HepG2 (cell line): Measurements from ENCODE around the gene DCC. TPM values are rescaled to one million over a fixed set of nuclear protein-coding genes. Genes with fewer than 3 reads are reported as not detected.

Source experiments
- ATAC-seq: fragments of 200-7000 bp; cut with Tn5 transposase; 3 replicates; pipeline ENCODE4 v1.9.1; 2020; ENCODE audit warnings: mild to moderate bottlenecking, moderate library complexity
- BruUV-seq: library from RNA; stranded (reverse); fragments of 400-500 nt; replicated peaks from 2 replicates; lab custom pipeline; 2021; lab: Mats Ljungman, UMichigan
- CTCF ChIA-PET: fragments of 300-600 bp; formaldehyde crosslinking; extraction: SDS; loops from one replicate; lab custom pipeline; 2021; ENCODE audit warnings: low total read pairs, inconsistent platforms, low intra/inter-chr PET ratio; lab: Yijun Ruan, JAX
- POLR2A ChIA-PET: fragments of 350-600 bp; sonication (Branson Sonifier 250); formaldehyde crosslinking; loops from one replicate; lab custom pipeline; 2020; ENCODE audit warnings: antibody characterized with exemption, inconsistent platforms; lab: Yijun Ruan, JAX
- DNase-seq: peaks from one replicate; pipeline ENCODE4 v3.0.0-alpha.2; 2015; ENCODE audit warnings: low spot score
- FAIRE-seq: peaks from 3 replicates; lab custom pipeline; 2011; peaks lifted over from hg19 to GRCh38; lab: Jason Lieb, UNC
- H2AFZ ChIP-seq: one replicate; pipeline ENCODE4 v1.6.1; 2011; ENCODE audit warnings: low read length, inconsistent platforms
- H3K27ac ChIP-seq: fragments of 300-600 bp; 3 replicates; pipeline ENCODE4 v1.8.0; 2011; ENCODE audit warnings: mixed run types, mild to moderate bottlenecking, mixed read lengths, low read length, inconsistent platforms; ENCODE audit not compliant: insufficient read depth; ENCODE audit errors: extremely low read length
- H3K27me3 ChIP-seq, 2 experiments: fragments of 200-600 bp in 1 of 2; 2 replicates in 1 of 2; 3 replicates in 1 of 2; pipeline versions ENCODE4 v1.6.0 to v1.8.0; 2011; ENCODE audit warnings: low read length in 2 of 2, mild to moderate bottlenecking in 2 of 2, moderate library complexity in 2 of 2, inconsistent platforms in 1 of 2; ENCODE audit not compliant: insufficient read depth in 2 of 2, control insufficient read depth in 1 of 2
- H3K36me3 ChIP-seq, 2 experiments: fragments of 200-600 bp in 1 of 2; replicated peaks in 1 of 2; 2 replicates in 1 of 2; 3 replicates in 1 of 2; pipeline versions ENCODE4 v1.5.1 to v1.8.0; 2011; ENCODE audit warnings: low read length in 2 of 2, inconsistent platforms in 1 of 2; ENCODE audit not compliant: insufficient read depth in 2 of 2, control insufficient read depth in 1 of 2
- H3K4me1 ChIP-seq: 2 replicates; pipeline ENCODE4 v1.5.1; 2012; ENCODE audit warnings: low read length, inconsistent platforms; ENCODE audit not compliant: insufficient read depth
- H3K4me2 ChIP-seq: 2 replicates; pipeline ENCODE4 v1.6.0; 2011; ENCODE audit warnings: low read depth, low read length, inconsistent platforms
- H3K4me3 ChIP-seq, 3 experiments: fragments of 200-600 bp in 1 of 3; sonication (generic), shearing (Covaris generic) in 1 of 3; replicated peaks in 1 of 3; 2 replicates each; pipeline ENCODE4 v1.5.1; 2011 to 2016; ENCODE audit warnings: low read length in 3 of 3, inconsistent platforms in 2 of 3, low read depth in 2 of 3, mild to moderate bottlenecking in 2 of 3, control low read depth in 1 of 3, mixed read lengths in 1 of 3; ENCODE audit not compliant: insufficient read depth in 1 of 3
- H3K79me2 ChIP-seq: one replicate; pipeline ENCODE4 v1.6.1; 2011; ENCODE audit warnings: low read length, inconsistent platforms; ENCODE audit not compliant: insufficient read depth
- H3K9ac ChIP-seq: 2 replicates; pipeline ENCODE4 v1.6.0; 2011; ENCODE audit warnings: mild to moderate bottlenecking, low read depth, low read length, inconsistent platforms; ENCODE audit not compliant: insufficient read depth
- H3K9me3 ChIP-seq: 2 replicates; pipeline ENCODE4 v1.5.1; 2012; ENCODE audit warnings: mild to moderate bottlenecking, low read length
- H4K20me1 ChIP-seq: 2 replicates; pipeline ENCODE4 v1.6.0; 2011; ENCODE audit warnings: inconsistent platforms, mild to moderate bottlenecking, low read length, moderate library complexity; ENCODE audit not compliant: insufficient read depth
- BCL6 ChIP-seq: IDR thresholded peaks from 2 replicates; pipeline ENCODE4 v1.6.1; 2016; ENCODE audit warnings: missing genetic modification reagents, missing compliant biosample characterization
- CCAR2 ChIP-seq: fragments of 200-400 bp; formaldehyde crosslinking; optimal IDR thresholded peaks from 2 replicates; pipeline ENCODE3; 2018; ENCODE audit warnings: low read depth, mild to moderate bottlenecking, low read length, moderate library complexity
- GFI1 ChIP-seq: sonication (generic); formaldehyde crosslinking; IDR thresholded peaks from 2 replicates; pipeline ENCODE4 v1.5.0; 2020; ENCODE audit warnings: missing genetic modification reagents, mild to moderate bottlenecking, borderline replicate concordance
- HMG20B ChIP-seq: conservative IDR thresholded peaks from 2 replicates; pipeline ENCODE4 v1.6.1; 2016; ENCODE audit warnings: missing genetic modification reagents, missing compliant biosample characterization
- SP140L ChIP-seq: sonication (generic); formaldehyde crosslinking; IDR thresholded peaks from 2 replicates; pipeline ENCODE4 v1.4.0; 2020; ENCODE audit warnings: missing genetic modification reagents, borderline replicate concordance
- ZFX ChIP-seq: sonication (generic); formaldehyde crosslinking; IDR thresholded peaks from 2 replicates; pipeline ENCODE4 v1.4.0; 2020; ENCODE audit warnings: mild to moderate bottlenecking, low read depth, missing genetic modification reagents, moderate library complexity
- ZNF142 ChIP-seq: sonication (generic); formaldehyde crosslinking; IDR thresholded peaks from 2 replicates; pipeline ENCODE4 v1.4.0; 2020; ENCODE audit warnings: missing genetic modification reagents
- ZNF205 ChIP-seq: IDR thresholded peaks from 2 replicates; pipeline ENCODE4 v1.6.1; 2018; ENCODE audit warnings: missing biosample characterization, missing genetic modification reagents
- ZNF30 ChIP-seq: sonication (generic); formaldehyde crosslinking; IDR thresholded peaks from 2 replicates; pipeline ENCODE4 v1.5.0; 2020; ENCODE audit warnings: mild to moderate bottlenecking, missing genetic modification reagents
- ZNF317 ChIP-seq: sonication (generic); formaldehyde crosslinking; IDR thresholded peaks from 2 replicates; pipeline ENCODE4 v1.5.0; 2020; ENCODE audit warnings: mild to moderate bottlenecking, missing genetic modification reagents
- ZNF335 ChIP-seq: sonication (generic); formaldehyde crosslinking; IDR thresholded peaks from 2 replicates; pipeline ENCODE4 v1.4.0; 2020; ENCODE audit warnings: missing genetic modification reagents
- ZNF383 ChIP-seq: sonication (generic); formaldehyde crosslinking; IDR thresholded peaks from 2 replicates; pipeline ENCODE4 v1.4.0; 2020; ENCODE audit warnings: missing genetic modification reagents, mild to moderate bottlenecking, borderline replicate concordance
- WGBS: methylation state at CpG from one replicate; pipeline ENCODE4 v1.1.6; 2017; ENCODE audit warnings: low lambda C conversion rate; 5-methylcytosine and 5-hydroxymethylcytosine counted together
- in situ Hi-C: cut with HindIII; loops from 2 replicates; pipeline ENCODE4 v1.10.0; 2017; ENCODE audit warnings: low pct_unique_long_range_greater_than_20kb; ENCODE audit not compliant: extremely low pct_ligation_motif_present
- intact Hi-C: fragments of 100-400 bp; cut with micrococcal nuclease; formaldehyde crosslinking; loops from one replicate; pipeline ENCODE4 v1.10.0; 2022; ENCODE audit not compliant: unreplicated experiment
- polyA plus RNA-seq, 8 experiments: library from polyadenylated mRNA; depleted of rRNA in 3 of 8; stranded (reverse) in 7 of 8; unstranded in 1 of 8; fragments of >200 nt; fragmentation: Illumina TruSeq in 4 of 8; extraction: Trizol in 4 of 8; gene quantifications; 2 replicates each; pipeline versions ENCODE4 v1.2.1 to v1.2.3, GENCODE V29; 2011 to 2016; ENCODE audit warnings: low read depth in 4 of 8, missing spikeins in 1 of 8, mixed read lengths in 1 of 8; ENCODE audit not compliant: insufficient read depth in 1 of 8
- total RNA-seq, 5 experiments: library from RNA; depleted of rRNA; stranded (reverse); fragments of >200 nt; fragmentation: Illumina TruSeq; extraction: Trizol; gene quantifications; 2 replicates each; pipeline ENCODE4 v1.2.3, GENCODE V29; 2016; ENCODE audit warnings: low read depth in 1 of 5

Gene DCC
- total and polyA plus RNA-seq, 2 of the 13 experiments (the other 11 are each of a cell fraction or from before 2014, with no cell fraction given) = not detected

- Histone ChIP-seq H2AFZ (no peak overlapping the region), H4K20me1 (no peaks in the 10 kb centered on the region), H3K9ac (no peak overlapping the region), H3K27me3 (no peaks in the 10 kb centered on the region), H3K9me3 (no peaks in the 10 kb centered on the region), H3K4me1 (no peaks in the 10 kb centered on the region), H3K79me2 (no peaks in the 10 kb centered on the region), H3K27ac (no peak overlapping the region), H3K4me2 (no peak overlapping the region), H3K4me3 (no peak overlapping the region), H3K36me3 (no peaks in the 10 kb centered on the region)
- BruUV-seq = no TSS peak
- in situ Hi-C loops = loop anchor here (25.0 kb wide), 1 partner anchor 96 kb away; no protein-coding TSS in a partner anchor
- no peak for ATAC-seq
- POLR2A ChIA-PET = no interaction called here
- TF ChIP-seq HMG20B (CRISPR knock-in tag) (no peak), ZFX (CRISPR knock-in tag) (no peak), BCL6 (no peak), ZNF335 (CRISPR knock-in tag) (no peak)
- DNase-seq = no peak
- 0% methylated on average over 5 of the region's 5 CpGs for WGBS
- intact Hi-C loops = no loop called here
- no peak for FAIRE-seq
- CTCF ChIA-PET = no interaction called here
These were observed 1068.3 kb downstream of the DCC start for GRCh38 chr18:53408271-53408670.

- no TSS peak for BruUV-seq
- POLR2A ChIA-PET = no interaction called here
- CTCF ChIA-PET = no interaction called here
These were observed 1071.5 kb downstream of the DCC start for GRCh38 chr18:53411511-53411910.

More at GRCh38 chr18:53411511-53411910, 1071.5 kb downstream of the DCC start:
- ATAC-seq (no peak), FAIRE-seq (no peak), DNase-seq (no peak)
- H3K4me3 ChIP-seq = no peak overlapping the region
- H3K27ac ChIP-seq = no peak overlapping the region
- no peaks in the 10 kb centered on the region for H3K9me3 ChIP-seq
- 12% methylated on average over 3 of the region's 3 CpGs for WGBS
- H4K20me1 ChIP-seq = no peaks in the 10 kb centered on the region
- intact Hi-C loops = no loop called here
- TF ChIP-seq ZNF142 (CRISPR knock-in tag) (no peak), ZNF383 (no peak), ZNF30 (CRISPR knock-in tag) (no peak), ZNF317 (CRISPR knock-in tag) (no peak), SP140L (no peak), ZNF205 (CRISPR knock-in tag) (no peak), CCAR2 (no peak), GFI1 (CRISPR knock-in tag) (no peak)
- TF ChIP-seq, all 625 proteins: peak for 0
- Histone ChIP-seq H3K4me1 (no peaks in the 10 kb centered on the region), H3K4me2 (no peak overlapping the region), H3K9ac (no peak overlapping the region), H2AFZ (no peak overlapping the region), H3K36me3 (no peaks in the 10 kb centered on the region), H3K79me2 (no peaks in the 10 kb centered on the region), H3K27me3 (no peaks in the 10 kb centered on the region)
- in situ Hi-C loops = loop anchor here (25.0 kb wide), 1 partner anchor 99 kb away; no protein-coding TSS in a partner anchor
